Activated CD8-positive, alpha-beta memory T cell treated with anti-CD3 and anti-CD28 coated beads, Interleukin-2, amount 50 U/mL, for 24 hours (primary cell): ENCODE measurements around the gene C21orf58.
"Not testable (repeated sequence)": the region's sequence is repeated elsewhere in the genome, so short reads cannot be mapped to it uniquely, and the experiment has no call there.

Source experiments
- DNase-seq: peaks from one replicate; pipeline ENCODE4 v3.0.0-alpha.2; 2020; ENCODE audit errors: extremely low read depth

Gene C21orf58

GRCh38 chr21:46323710-46324389 lies at the start of gene C21orf58, which contains the start of gene PCNT:
C21orf58 (minus strand) TSS chr21:46323870; CDS start chr21:46322738, 1,132 bp downstream.
PCNT (plus strand) TSS chr21:46324156; CDS start chr21:46324229, 73 bp downstream.
- DNase-seq: peak; percentile 91

- DNase-seq: not testable (repeated sequence)
These were observed 49.3 kb upstream of the C21orf58 start for GRCh38 chr21:46372947-46373346.

- no peak for DNase-seq
These were observed 48.4 kb upstream of the C21orf58 start for GRCh38 chr21:46372014-46372485.

GRCh38 chr21:46371204-46372013 lies 47.7 kb upstream of the C21orf58 start:
- no peak for DNase-seq

GRCh38 chr21:46369520-46370235 lies 46.0 kb upstream of the C21orf58 start:
- DNase-seq: no peak

- DNase-seq: peak; percentile 17
These were observed 45.0 kb upstream of the C21orf58 start for GRCh38 chr21:46368533-46369285.

- no peak for DNase-seq
These were observed 43.3 kb upstream of the C21orf58 start for GRCh38 chr21:46366966-46367365.

- DNase-seq: no peak
These were observed 42.9 kb upstream of the C21orf58 start for GRCh38 chr21:46366561-46366960.

- DNase-seq: no peak
These were observed 42.4 kb upstream of the C21orf58 start for GRCh38 chr21:46366091-46366490.

- no peak for DNase-seq
These were observed 40.0 kb upstream of the C21orf58 start for GRCh38 chr21:46363698-46364097.

- no peak for DNase-seq
These were observed 39.3 kb upstream of the C21orf58 start for GRCh38 chr21:46362946-46363345.

GRCh38 chr21:46361935-46362334 lies 38.3 kb upstream of the C21orf58 start:
- DNase-seq: no peak

GRCh38 chr21:46361176-46361575 lies 37.5 kb upstream of the C21orf58 start:
- DNase-seq: no peak

- no peak for DNase-seq
These were observed 34.2 kb upstream of the C21orf58 start for GRCh38 chr21:46357684-46358425.

GRCh38 chr21:46357335-46357604 lies 33.6 kb upstream of the C21orf58 start:
- DNase-seq: no peak

GRCh38 chr21:46356494-46357334 lies 33.0 kb upstream of the C21orf58 start:
- no peak for DNase-seq

- DNase-seq: no peak
These were observed 32.3 kb upstream of the C21orf58 start for GRCh38 chr21:46356005-46356338.

GRCh38 chr21:46355161-46356004 lies 31.7 kb upstream of the C21orf58 start:
- no peak for DNase-seq

- no peak for DNase-seq
These were observed 30.8 kb upstream of the C21orf58 start for GRCh38 chr21:46354518-46354917.
